GM21786 (cell line): ENCODE measurements around the gene MAPKAP1.

Experiments used
- ATAC-seq: cut with Tn5 transposase; IDR thresholded peaks from one replicate; pipeline ENCODE4 v1.9.1; 2021; ENCODE audit not compliant: unreplicated experiment

The MAPKAP1 gene

GRCh38 chr9:125540497-125540896, 166.5 kb downstream of the MAPKAP1 start:
- no peak for ATAC-seq

- ATAC-seq, result no peak
Measured at GRCh38 chr9:125538092-125538473, 168.9 kb downstream of the MAPKAP1 start.

GRCh38 chr9:125537442-125538091, 169.4 kb downstream of the MAPKAP1 start:
- no peak for ATAC-seq

- no peak for ATAC-seq
Measured at GRCh38 chr9:125536776-125537175, 170.2 kb downstream of the MAPKAP1 start.

GRCh38 chr9:125536167-125536772, 170.7 kb downstream of the MAPKAP1 start:
- ATAC-seq, result no peak

GRCh38 chr9:125534971-125535701, 171.9 kb downstream of the MAPKAP1 start:
- no peak for ATAC-seq

- no peak for ATAC-seq
Measured at GRCh38 chr9:125532812-125533594, 174.0 kb downstream of the MAPKAP1 start.

- ATAC-seq, result no peak
Measured at GRCh38 chr9:125532412-125532811, 174.6 kb downstream of the MAPKAP1 start.

GRCh38 chr9:125529589-125530515, 177.2 kb downstream of the MAPKAP1 start:
- peak; percentile 63 for ATAC-seq

- ATAC-seq, result no peak
Measured at GRCh38 chr9:125529107-125529506, 177.9 kb downstream of the MAPKAP1 start.

GRCh38 chr9:125527471-125528002, 179.5 kb downstream of the MAPKAP1 start:
- no peak for ATAC-seq

- no peak for ATAC-seq
Measured at GRCh38 chr9:125525921-125526631, 180.9 kb downstream of the MAPKAP1 start.

GRCh38 chr9:125524583-125525355, 182.2 kb downstream of the MAPKAP1 start:
- no peak for ATAC-seq

- no peak for ATAC-seq
Measured at GRCh38 chr9:125523681-125524080, 183.3 kb downstream of the MAPKAP1 start.

GRCh38 chr9:125522328-125522725, 184.7 kb downstream of the MAPKAP1 start:
- no peak for ATAC-seq

GRCh38 chr9:125521462-125522327, 185.3 kb downstream of the MAPKAP1 start:
- ATAC-seq, result no peak

- no peak for ATAC-seq
Measured at GRCh38 chr9:125519734-125520133, 187.3 kb downstream of the MAPKAP1 start.

- ATAC-seq, result no peak
Measured at GRCh38 chr9:125517577-125517976, 189.4 kb downstream of the MAPKAP1 start.
